Parathyroid adenoma (tissue), 2 donors: ENCODE data around the gene RNF135.

Source experiments
- H2AFZ ChIP-seq: fragments of 300-600 bp; sonication (generic); one replicate; pipeline ENCODE4 v1.7.0; 2017; ENCODE audit warnings: antibody characterized with exemption, mild to moderate bottlenecking
- H3K27ac ChIP-seq: fragments of 300-600 bp; sonication (generic); one replicate; pipeline ENCODE4 v1.7.0; 2017
- H3K27me3 ChIP-seq: fragments of 300-600 bp; sonication (generic); one replicate; pipeline ENCODE4 v1.7.0; 2017; ENCODE audit warnings: low read length; ENCODE audit not compliant: control insufficient read depth, insufficient read depth
- H3K36me3 ChIP-seq: fragments of 300-600 bp; sonication (generic); one replicate; pipeline ENCODE4 v1.7.0; 2017; ENCODE audit warnings: low read length; ENCODE audit not compliant: control insufficient read depth, insufficient read depth
- H3K4me1 ChIP-seq: fragments of 300-600 bp; sonication (generic); one replicate; pipeline ENCODE4 v1.7.0; 2017; ENCODE audit warnings: control low read depth
- H3K4me2 ChIP-seq: fragments of 300-600 bp; sonication (generic); one replicate; pipeline ENCODE4 v1.7.0; 2017; ENCODE audit warnings: low read length
- H3K4me3 ChIP-seq: fragments of 300-600 bp; sonication (generic); one replicate; pipeline ENCODE4 v1.7.0; 2017; ENCODE audit warnings: low read depth, low read length
- H3K79me2 ChIP-seq: fragments of 300-600 bp; sonication (generic); one replicate; pipeline ENCODE4 v1.7.0; 2017; ENCODE audit warnings: control low read depth
- H3K9ac ChIP-seq: fragments of 300-600 bp; sonication (generic); one replicate; pipeline ENCODE4 v1.7.0; 2017; ENCODE audit warnings: mild to moderate bottlenecking
- H3K9me3 ChIP-seq: fragments of 300-600 bp; sonication (generic); one replicate; pipeline ENCODE4 v1.7.0; 2017; ENCODE audit warnings: low read length; ENCODE audit not compliant: control insufficient read depth
- CTCF ChIP-seq: fragments of 300-600 bp; sonication (generic); IDR thresholded peaks from one replicate; pipeline ENCODE4 v1.7.0; 2017; ENCODE audit warnings: antibody characterized with exemption, mild to moderate bottlenecking
- donor health status: primary hyperparathyroidism.

RNF135 gene

DNA sequence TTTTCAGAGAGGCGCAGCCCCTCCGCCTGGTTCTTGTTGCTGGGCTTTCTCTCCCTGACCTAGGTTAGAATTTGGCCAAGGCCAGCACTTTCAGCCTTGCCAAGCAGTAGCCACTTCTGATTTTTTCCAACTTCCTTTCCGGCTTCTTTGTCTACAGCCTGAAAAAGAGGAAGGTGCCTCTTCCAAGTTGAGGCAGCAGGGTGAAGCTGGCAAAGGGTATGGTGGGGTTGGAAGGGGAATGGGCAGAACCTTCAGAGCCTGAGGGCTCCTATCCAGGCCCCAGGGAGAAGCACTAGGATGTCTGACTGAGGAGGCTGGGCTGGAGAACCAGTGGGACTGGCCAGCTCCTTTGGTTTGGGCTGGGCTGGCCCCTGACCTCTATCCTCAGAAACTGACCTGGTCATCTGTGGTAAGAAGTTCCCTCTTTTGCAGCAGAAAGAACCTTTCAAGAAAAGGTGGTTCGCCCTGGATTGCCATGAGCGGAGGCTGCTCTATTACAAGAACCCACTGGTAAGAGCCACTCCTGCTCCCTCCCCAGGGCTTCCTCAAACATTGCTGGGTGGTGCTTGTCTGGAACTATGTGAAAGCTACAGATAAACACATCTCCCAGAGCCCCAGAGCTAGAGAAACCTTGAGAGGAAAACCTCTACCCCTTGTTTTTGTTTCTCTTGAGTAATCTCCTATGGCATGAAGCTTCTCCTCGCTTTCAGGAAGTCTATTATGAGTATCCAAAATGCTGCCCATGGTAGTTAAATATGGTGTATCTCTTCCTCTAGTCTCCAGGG, 16.6 kb upstream of the RNF135 start:
- peaks cover 4% of the 10 kb centered on the region for H3K4me1 ChIP-seq
- H3K36me3 ChIP-seq = no peaks in the 10 kb centered on the region
- H2AFZ ChIP-seq = no peak overlapping the region
- no peaks in the 10 kb centered on the region for H3K27me3 ChIP-seq
- no peak overlapping the region for H3K9ac ChIP-seq
- no peak overlapping the region for H3K27ac ChIP-seq
- no peak overlapping the region for H3K4me2 ChIP-seq
- H3K9me3 ChIP-seq = no peaks in the 10 kb centered on the region
- H3K79me2 ChIP-seq = no peaks in the 10 kb centered on the region
- TF ChIP-seq CTCF = no peak
- no peak overlapping the region for H3K4me3 ChIP-seq

DNA sequence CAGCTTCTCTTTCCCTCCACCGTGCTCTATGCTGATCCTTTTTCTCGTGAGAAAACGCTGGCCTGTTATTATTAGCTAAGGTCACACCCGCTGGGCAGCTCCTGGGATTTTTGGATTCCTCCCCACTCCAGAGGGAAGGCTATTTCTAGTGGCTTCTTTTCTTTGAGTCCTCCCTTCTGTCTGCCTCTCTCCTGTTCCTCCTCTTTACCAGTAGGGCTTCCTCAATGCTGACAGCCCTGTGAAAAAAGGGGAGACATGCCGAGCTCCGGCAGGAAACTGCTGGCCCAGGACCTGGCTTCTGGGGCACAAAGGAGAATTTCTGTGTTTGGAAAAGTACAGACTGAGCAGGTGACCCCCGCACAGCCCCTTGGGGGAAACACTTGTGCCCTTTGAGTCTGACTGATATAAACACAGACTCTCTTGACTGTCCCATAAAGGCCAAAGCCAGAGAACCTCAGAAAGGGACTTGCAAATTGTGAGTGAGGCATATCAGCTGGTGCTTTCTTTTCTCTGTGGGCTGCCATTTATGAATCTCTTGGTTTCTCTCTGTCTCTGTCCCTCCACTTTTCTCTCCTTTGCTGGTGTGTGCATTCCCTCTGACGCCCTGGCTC, 14.0 kb upstream of the RNF135 start:
- Histone ChIP-seq H3K4me3 (no peak overlapping the region), H3K36me3 (no peaks in the 10 kb centered on the region), H3K27ac (no peak overlapping the region), H3K9me3 (no peaks in the 10 kb centered on the region), H2AFZ (no peak overlapping the region), H3K27me3 (no peaks in the 10 kb centered on the region), H3K4me1 (no peaks in the 10 kb centered on the region), H3K79me2 (no peaks in the 10 kb centered on the region), H3K9ac (no peak overlapping the region), H3K4me2 (no peak overlapping the region)
- TF ChIP-seq CTCF = no peak

GRCh38 chr17:30957741-30958140, 13.1 kb upstream of the RNF135 start:
- H3K9me3 ChIP-seq = no peaks in the 10 kb centered on the region
- no peak overlapping the region for H3K27ac ChIP-seq
- no peaks in the 10 kb centered on the region for H3K27me3 ChIP-seq
- H3K4me1 ChIP-seq = no peaks in the 10 kb centered on the region
- H3K79me2 ChIP-seq = no peaks in the 10 kb centered on the region
- no peak overlapping the region for H3K9ac ChIP-seq
- H3K36me3 ChIP-seq = no peaks in the 10 kb centered on the region
- H3K4me2 ChIP-seq = no peak overlapping the region
- no peak overlapping the region for H3K4me3 ChIP-seq
- no peak for TF ChIP-seq CTCF
- H2AFZ ChIP-seq = no peak overlapping the region

GRCh38 chr17:30958187-30958586, 12.7 kb upstream of the RNF135 start:
- Histone ChIP-seq H3K27ac (no peak overlapping the region), H3K4me2 (no peak overlapping the region), H3K4me1 (no peaks in the 10 kb centered on the region), H3K4me3 (no peak overlapping the region), H2AFZ (no peak overlapping the region), H3K9ac (no peak overlapping the region), H3K9me3 (no peaks in the 10 kb centered on the region), H3K79me2 (no peaks in the 10 kb centered on the region), H3K36me3 (no peaks in the 10 kb centered on the region), H3K27me3 (no peaks in the 10 kb centered on the region)
- TF ChIP-seq CTCF = no peak
